ENCODE results near the gene PDLIM1.
"Not testable (repeated sequence)": the region's sequence is repeated elsewhere in the genome, so short reads cannot be mapped to it uniquely, and the experiment has no call there.

Gene PDLIM1

DNA sequence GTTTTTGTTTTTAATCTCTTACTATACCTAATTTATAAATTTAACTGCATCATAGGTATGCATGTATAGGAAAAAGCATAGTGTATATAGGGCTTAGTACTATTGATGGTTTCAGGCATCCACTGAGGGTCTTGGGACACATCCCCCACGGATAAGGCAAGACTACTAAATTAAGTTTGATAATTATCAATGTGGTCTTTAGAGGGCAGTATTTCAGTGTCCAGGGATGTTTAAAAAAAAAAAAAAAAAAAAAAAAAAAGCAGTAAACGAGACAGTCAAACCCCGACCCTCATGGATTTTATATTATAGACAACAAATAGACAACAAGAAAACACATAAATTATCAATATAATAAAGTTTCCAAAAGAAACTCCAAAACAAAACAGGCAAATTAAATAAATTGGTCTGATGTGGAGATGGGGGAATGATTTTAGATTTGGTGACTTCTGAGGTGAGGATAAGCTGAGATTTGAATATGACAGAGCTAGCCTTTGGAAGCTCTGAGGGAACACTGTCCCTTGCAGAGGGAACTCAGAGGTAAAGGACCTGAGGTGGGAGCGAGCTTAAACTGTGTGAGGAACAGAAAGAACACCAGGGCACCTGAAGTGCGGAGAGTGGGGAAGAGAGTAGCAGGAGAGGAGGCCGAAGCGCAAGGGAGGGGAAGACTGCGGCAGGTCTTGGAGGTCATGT lies 82.0 kb downstream of the PDLIM1 start:
- DNase-seq (ENCODE audit: low read depth) = no peak

DNA sequence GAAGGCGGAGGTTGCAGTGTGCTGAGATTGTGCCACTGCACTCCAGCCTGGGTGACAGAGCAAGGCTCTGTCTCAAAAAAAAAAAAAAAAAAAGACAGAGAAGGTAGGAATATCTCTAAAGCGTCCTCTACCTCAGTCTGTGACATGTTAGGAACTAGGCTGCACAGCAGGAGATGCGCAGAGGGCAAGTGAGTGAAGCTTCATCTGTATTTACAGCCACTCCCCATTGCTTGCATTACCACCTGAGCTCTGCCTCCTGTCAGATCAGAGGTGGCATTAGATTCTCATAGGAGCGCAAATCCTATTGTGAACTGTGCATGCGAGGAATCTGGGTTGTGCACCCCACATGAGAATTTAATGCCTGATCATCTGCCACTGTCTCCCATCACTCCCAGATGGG lies 87.9 kb downstream of the PDLIM1 start:
- not testable (repeated sequence) for DNase-seq (ENCODE audit: low read depth)

DNA sequence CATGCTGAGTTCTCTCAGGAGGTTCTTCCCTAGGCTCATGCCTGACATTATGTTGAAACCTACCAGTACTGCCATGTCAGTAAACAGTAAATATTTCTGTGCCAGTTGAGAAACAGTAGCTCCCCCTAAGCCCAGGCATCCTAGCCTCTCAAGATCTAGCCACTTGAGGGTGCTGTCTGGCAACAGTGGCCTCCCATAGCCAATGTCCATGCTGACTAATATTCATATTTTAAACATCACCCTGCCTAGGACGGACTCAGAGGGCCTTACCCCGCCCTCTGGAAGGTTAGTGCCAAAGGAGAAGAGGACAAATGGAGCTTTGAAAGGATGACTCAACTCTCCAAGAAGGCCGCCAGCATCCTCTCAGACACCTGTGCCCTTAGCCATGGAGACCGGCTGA lies 89.1 kb downstream of the PDLIM1 start:
- no peak for DNase-seq (ENCODE audit: low read depth)

DNA sequence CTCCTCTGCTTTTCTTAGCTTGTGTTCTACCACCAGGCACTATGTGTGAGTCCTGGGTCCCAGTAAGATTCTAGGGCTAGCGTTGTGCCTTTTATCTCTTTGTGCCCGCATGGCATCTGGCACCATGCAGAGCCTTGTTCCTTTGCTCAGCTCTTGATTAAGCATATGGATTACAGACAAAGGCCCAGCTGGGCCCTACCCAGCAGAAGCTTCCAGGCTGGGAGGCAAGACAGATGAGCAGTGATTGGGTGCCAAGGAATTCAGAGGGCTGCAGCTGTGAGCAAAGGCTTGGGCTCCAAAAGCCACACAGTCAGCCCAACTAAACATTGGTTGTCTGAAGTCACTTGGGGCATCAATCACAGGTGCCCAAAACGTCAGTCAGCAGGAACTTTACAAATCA lies 94.8 kb downstream of the PDLIM1 start:
- DNase-seq (ENCODE audit: low read depth) = no peak

DNA sequence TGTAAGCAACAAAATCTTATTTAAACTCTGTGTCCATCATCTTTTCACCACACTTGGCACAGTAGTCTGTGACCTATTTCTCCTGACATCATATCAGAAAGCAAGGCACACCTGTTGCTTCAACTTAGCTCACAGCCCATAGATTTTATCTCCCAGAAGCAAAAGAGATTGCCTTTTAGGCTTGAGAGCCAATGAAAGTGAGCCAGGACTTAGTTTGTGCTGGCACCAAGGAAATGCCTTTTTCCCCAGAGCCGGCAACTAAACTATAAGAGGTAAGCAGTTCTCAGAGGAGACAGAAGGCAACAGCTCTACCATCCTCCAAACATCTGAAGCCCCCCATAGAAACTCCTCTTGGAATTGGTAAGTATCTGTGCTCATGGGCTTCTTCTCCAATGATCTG lies 96.9 kb downstream of the PDLIM1 start, which contains the start of gene ACSM6:
Gene ACSM6 (plus strand): TSS at position 295 of the 400 bp plus-strand sequence. CDS start 248 bp downstream, outside the sequence.
- no peak for DNase-seq (ENCODE audit: low read depth)

DNA sequence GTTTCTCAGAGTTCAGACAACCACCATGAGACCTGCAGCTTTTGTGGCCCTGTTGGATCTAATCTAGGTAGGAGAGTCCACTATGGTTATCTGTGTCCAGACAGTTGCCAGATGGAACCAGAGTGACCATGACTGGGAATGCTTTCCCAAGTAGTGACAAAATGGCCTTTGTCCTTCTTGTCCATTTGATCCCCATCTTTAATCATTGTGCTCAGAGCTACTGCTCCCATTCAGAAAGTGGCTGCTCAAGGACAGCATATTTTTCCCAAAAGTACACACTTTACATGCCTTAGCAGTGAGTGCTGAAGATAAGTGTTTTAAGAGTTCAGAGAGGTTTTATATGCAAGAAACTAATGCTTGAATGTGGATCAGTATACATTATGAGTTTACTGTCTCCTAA lies 102.2 kb downstream of the PDLIM1 start:
- no peak for DNase-seq (ENCODE audit: low read depth)

DNA sequence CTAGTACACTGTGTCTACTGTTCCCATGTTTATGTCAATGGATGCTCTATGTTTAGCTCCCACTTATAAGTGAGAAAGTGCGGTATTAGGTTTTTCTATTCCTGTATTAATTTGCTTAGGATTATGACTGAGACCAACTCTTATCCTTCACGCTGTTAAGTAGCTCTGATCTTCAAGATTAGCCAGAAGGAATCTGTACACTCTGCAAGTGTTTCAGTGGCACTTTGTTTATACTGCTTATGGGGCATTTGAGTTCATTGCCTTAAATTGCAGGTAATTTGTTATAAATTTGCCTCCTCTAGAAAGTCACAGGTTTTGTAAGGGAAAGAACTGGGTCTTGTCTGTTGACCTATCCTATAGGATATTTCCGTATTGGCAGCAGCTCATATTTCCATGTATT lies 103.2 kb downstream of the PDLIM1 start:
- no peak for DNase-seq (ENCODE audit: low read depth)

Measured in GM04503 (cell line).